Stimulated activated CD8-positive, alpha-beta memory T cell treated with anti-CD3 and anti-CD28 coated beads, Interleukin-4, amount 100 ng/mL, for 1 hour (primary cell): Measurements from ENCODE around the gene CDKAL1.

Experiments used
- DNase-seq, 2 donors: peaks; one replicate each; pipeline ENCODE4 v3.0.0-alpha.2; 2020; ENCODE audit warnings: low read depth in 2 of 2, low spot score in 1 of 2

The CDKAL1 gene

GRCh38 chr6:20789162-20789561 is 254.9 kb downstream of the CDKAL1 start:
- no peak for DNase-seq

DNA sequence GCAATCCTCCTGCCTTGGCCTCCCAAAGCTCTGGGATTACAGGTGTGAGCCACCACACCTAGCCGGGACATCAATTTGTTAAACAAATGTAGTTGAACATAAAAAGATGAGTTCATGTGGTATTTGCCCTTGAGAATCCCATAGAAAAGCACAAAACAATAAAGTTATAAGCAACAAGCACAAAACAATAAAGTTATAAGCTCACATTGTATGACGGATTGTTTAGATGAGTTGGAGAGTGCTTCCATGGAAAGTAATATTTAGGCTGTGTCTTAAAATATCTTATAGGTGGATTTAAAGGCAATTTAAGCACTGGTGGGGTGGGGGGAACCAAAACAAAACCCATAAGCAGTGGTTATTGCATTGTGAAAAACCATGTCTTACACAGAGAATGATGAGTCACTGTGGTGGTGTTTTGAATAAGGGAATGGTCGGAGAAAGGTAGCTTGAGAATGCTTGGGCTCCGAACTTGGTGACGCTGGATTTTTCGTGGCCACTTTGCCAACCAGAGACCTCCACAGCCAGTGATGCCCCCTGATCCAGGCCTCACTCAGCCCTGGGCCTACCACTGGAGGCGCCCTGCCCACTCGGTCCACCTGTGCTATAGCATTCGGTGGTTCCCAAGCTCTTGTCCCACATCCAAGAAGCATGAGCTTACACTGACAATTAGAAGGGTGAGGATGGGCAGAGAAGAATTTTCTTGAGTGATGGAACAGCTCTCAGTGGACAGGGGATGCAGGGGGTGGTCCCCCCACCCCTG is 256.0 kb downstream of the CDKAL1 start:
- no peak for DNase-seq

- DNase-seq: no peak
Observed at GRCh38 chr6:20791074-20791473, 256.8 kb downstream of the CDKAL1 start.

- no peak for DNase-seq
Observed at GRCh38 chr6:20791944-20792343, 257.7 kb downstream of the CDKAL1 start.

DNA sequence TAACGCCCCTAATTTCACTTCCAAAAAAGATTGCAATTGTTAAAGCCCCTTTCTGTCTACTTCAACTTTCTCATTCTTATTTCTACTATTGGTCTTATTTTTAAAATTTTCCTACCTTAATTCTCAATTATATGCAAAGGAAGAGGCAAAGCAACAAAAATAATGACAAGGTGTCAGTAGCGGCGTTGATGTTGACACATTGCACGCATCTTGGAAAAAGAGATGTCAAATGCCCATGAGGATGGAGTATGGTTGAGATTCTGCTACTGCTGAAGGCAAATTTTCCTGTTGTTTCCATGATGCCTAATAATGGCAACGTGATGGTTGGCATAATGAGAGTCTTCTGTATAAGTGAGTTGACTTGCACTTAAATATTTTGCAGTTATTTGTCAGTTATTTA is 258.9 kb downstream of the CDKAL1 start:
- DNase-seq: no peak

GRCh38 chr6:20797597-20797996 is 263.3 kb downstream of the CDKAL1 start:
- no peak for DNase-seq

GRCh38 chr6:20800229-20800628 is 266.0 kb downstream of the CDKAL1 start:
- DNase-seq: no peak

DNA sequence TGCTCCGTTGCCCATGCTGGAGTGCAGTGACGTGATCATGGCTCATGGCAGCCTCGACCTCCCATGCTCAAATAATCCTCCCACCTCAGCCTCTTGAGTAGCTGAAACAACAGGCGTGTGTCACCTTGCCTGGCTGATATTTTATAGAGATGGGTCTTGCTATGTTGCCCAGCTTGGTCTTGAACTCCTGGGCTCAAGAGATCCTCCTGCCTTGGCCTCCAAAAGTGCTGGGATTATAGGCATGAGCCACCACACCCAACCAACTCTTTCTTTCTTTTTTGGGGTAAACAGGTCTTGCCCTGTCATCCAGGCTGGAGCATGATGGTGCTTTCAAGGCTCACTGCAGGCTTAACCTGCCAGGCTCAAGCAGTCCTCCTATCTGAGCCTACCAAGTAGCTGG is 266.4 kb downstream of the CDKAL1 start:
- no peak for DNase-seq

DNA sequence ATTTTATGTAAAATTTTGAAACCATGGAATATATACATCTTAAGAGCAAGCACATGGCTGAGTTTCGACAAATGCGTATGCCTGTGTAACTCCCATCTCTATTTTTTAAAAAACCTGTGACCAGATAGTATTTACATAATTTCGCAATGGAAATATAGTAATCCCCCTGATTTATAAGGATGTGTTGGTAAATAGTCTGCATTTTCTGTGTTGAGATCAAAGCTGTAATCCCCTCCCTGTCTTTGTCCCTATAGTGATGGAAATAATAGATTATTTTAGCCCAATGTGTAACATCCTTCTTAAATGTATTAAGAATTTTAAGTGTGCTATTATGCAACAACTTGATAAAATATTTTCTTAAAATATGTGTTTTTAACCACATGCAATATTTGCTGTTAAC is 267.3 kb downstream of the CDKAL1 start:
- no peak for DNase-seq

- no peak for DNase-seq
Observed at GRCh38 chr6:20802596-20802995, 268.3 kb downstream of the CDKAL1 start.

DNA sequence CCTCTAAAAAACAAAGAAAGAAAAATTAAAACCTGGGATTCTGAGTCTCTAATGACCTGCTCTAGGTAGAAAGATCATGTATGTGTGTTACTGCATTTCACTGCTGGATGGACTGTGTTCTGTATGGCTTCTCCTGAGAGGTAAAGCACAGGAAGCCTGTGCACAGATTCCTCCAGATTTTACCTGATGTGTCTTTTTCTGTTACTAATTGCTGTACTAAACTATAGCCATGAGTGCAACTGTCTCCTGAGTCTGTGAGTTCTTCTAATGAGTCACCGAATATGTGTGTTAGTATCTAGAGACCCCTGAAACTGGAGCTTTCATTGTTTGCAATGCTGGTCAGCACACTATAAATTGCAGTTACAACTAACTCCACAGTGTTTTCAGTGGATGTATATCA is 270.8 kb downstream of the CDKAL1 start:
- no peak for DNase-seq

DNA sequence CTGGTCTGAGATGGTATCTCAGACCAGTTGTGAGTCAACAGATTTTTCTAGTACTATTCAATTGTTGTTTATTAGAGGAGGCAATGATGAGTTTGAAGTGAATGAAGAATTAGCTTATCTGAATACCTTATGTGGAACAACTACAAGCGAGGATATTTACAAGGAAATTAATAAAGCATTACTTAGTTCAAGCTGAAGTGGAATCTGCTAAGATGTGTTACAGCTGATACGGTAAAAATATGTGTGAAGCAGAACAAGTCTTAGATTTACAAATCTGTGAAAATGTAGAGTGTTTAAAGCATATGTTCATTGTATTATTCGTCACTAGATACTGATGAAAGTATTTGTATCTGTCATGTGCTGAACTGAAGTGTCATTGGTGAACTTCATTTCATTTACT is 272.4 kb downstream of the CDKAL1 start:
- DNase-seq: no peak

GRCh38 chr6:20808439-20808838 is 274.2 kb downstream of the CDKAL1 start:
- no peak for DNase-seq

GRCh38 chr6:20808924-20809323 is 274.7 kb downstream of the CDKAL1 start:
- no peak for DNase-seq

- no peak for DNase-seq
Observed at GRCh38 chr6:20810727-20811108, 276.5 kb downstream of the CDKAL1 start.

- DNase-seq: no peak
Observed at GRCh38 chr6:20811109-20811761, 277.0 kb downstream of the CDKAL1 start.

GRCh38 chr6:20812776-20813175 is 278.5 kb downstream of the CDKAL1 start:
- no peak for DNase-seq

- DNase-seq: no peak
Observed at GRCh38 chr6:20814494-20814893, 280.2 kb downstream of the CDKAL1 start.

DNA sequence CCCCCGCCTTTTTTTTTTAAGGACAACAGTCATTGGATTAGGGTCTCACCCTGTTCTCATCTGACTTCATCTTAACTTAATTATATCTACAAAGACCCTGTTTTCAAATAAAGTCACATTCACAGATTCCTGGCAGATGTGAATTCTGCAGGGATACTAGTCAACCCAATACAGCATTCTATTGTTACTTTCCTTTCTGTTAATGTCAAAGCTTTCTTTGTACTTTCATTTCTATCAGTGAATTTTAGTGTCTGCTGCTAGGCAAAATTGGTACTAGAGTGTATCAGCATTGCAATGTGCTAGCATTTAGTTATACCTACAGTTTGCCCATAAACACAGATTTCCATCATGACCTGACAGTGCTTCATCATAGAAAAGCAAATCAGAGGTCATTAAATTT is 281.9 kb downstream of the CDKAL1 start:
- DNase-seq: no peak

DNA sequence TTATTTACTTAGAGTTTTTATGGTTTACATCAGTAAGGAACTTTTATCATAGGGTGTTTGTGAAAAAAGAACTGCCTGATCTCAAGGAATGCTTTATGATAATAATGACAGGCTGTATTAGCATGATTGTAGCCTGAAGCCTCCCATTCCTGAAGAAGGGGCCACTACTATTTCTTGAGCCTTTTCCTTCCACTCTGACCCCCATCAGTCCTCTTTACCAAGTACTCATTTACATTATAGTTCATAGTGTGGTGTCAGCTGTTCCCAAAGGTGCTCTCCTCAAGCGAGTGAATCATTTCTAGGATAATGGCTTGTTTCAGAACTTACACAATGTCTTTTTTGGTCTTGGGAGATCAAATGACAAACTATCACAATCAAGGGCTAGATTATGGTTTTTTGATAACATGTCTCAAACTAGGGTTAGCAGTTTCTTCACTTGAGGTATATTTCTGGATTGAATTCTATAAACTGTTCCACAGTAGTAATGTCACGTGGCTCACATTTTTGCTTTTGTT is 283.6 kb downstream of the CDKAL1 start:
- DNase-seq: no peak

- DNase-seq: no peak
Observed at GRCh38 chr6:20819774-20820400, 285.6 kb downstream of the CDKAL1 start.

DNA sequence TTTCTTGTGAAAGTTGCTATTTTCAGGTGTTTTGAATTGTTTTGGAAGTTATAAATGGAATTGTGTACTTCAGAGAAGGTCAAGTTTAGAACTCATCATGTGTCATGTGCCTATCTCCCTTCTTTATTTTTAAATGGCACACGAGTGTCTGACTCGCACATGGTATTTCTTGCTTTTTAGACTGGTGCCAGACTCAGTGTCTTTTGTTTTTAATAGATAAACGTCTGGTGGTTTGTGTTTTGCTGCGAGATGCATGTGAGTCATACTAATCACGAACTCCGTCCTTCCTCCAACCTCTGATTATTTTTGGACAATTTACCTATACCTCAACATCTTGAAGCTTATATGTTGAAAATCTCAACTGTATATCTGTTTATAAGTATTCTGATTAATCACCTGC is 292.1 kb downstream of the CDKAL1 start:
- no peak for DNase-seq
